Endothelial cell of umbilical vein (primary cell): ENCODE measurements around the gene HECTD2.

ENCODE experiments used
- CTCF ChIP-seq, 2 donors: IDR thresholded peaks; 1 replicate in 1 of 2; 2 replicates in 1 of 2; pipeline ENCODE4 v1.5.1; 2011; ENCODE audit warnings: low read length in 2 of 2, mild to moderate bottlenecking in 2 of 2, moderate library complexity in 2 of 2, control low read depth in 1 of 2, inconsistent platforms in 1 of 2, low read depth in 1 of 2; ENCODE audit not compliant: insufficient read depth in 1 of 2; ENCODE audit errors: extremely low read depth in 1 of 2
- EZH2 ChIP-seq: IDR thresholded peaks from 2 replicates; pipeline ENCODE4 v1.6.1; 2012; ENCODE audit warnings: borderline replicate concordance, low read depth, mild to moderate bottlenecking, moderate library complexity, low read length, inconsistent platforms; ENCODE audit not compliant: severe bottlenecking
- JUN ChIP-seq: IDR thresholded peaks from 2 replicates; pipeline ENCODE4 v1.6.1; 2011; ENCODE audit warnings: borderline replicate concordance, low read depth; ENCODE audit not compliant: insufficient read length, insufficient read depth
- MAX ChIP-seq: IDR thresholded peaks from 2 replicates; pipeline ENCODE4 v1.6.1; 2011; ENCODE audit not compliant: insufficient read depth, insufficient read length
- MYC ChIP-seq: IDR thresholded peaks from one replicate; pipeline ENCODE4 v1.6.1; 2011; ENCODE audit warnings: mild to moderate bottlenecking, low read depth, low read length
- POLR2A ChIP-seq: IDR thresholded peaks from 2 replicates; pipeline ENCODE4 v1.6.1; 2012; ENCODE audit warnings: low read depth, mild to moderate bottlenecking, control low read depth, low read length
- POLR2AphosphoS5 ChIP-seq: IDR thresholded peaks from 2 replicates; pipeline ENCODE4 v1.6.1; 2012; ENCODE audit warnings: low read depth, mild to moderate bottlenecking, control low read depth, low read length, moderate library complexity; ENCODE audit not compliant: insufficient read depth

GRCh38 chr10:91411621-91412020, 1.5 kb downstream of the HECTD2 start:
- TF ChIP-seq MAX, result no peak
- no peak for TF ChIP-seq CTCF (IDR thresholded peaks at IDR 0.05; ENCODE audit: extremely low read depth in 1 of 2, insufficient read depth in 1 of 2, low read depth in 1 of 2, low read length in 2 of 2)
- no peak for TF ChIP-seq POLR2A
- TF ChIP-seq POLR2AphosphoS5, result no peak
- TF ChIP-seq JUN, result no peak
- TF ChIP-seq MYC, result no peak
- TF ChIP-seq EZH2, result no peak
